GM21529 (cell line): ENCODE data around the gene MAD1L1.

Experiments used
- ATAC-seq: cut with Tn5 transposase; IDR thresholded peaks from one replicate; pipeline ENCODE4 v1.9.1; 2021; ENCODE audit not compliant: unreplicated experiment

The MAD1L1 gene

GRCh38 chr7:2141651-2142050, 91.1 kb downstream of the MAD1L1 start:
- no peak for ATAC-seq

- no peak for ATAC-seq
These were observed 91.7 kb downstream of the MAD1L1 start for GRCh38 chr7:2141021-2141410.

DNA sequence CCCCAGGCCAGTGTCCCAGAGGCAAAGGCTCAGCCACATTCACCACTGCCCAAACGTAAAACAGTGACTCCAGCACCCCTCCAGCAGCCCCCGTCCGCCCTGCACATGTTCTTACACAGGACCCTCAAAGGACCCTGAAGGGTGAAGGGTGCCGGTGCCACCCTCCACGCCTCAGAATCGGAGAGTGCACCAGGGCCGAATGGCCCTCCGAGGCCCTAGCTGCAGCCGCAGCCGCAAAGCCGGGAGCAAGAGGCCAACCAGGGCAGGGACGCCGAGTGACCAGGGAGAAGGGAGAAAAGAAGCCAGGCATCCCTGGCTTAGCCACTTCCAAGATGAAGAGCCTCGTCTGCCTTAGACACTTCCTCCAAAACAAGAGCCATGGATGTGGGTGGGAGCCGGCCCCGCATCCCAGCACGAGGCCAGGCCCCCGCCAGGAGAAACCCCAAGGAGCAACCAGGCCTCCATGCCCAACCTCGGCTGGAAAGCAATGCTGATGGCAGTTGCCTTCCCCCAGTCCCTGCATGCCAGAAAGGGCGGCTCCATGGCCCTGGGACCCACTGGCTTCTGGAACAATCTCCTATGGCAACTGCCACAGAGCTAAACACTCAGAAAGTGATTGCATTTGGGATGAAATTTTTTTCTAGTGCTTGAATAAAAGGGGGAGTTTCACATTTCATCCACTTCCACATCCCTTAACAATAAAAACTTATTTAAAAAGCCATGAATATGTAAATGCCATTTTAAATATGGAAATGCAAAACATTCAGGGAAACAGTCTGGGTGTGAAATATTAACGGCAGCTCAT, 92.3 kb downstream of the MAD1L1 start:
- ATAC-seq, result no peak

GRCh38 chr7:2139004-2139699, 93.6 kb downstream of the MAD1L1 start:
- no peak for ATAC-seq

DNA sequence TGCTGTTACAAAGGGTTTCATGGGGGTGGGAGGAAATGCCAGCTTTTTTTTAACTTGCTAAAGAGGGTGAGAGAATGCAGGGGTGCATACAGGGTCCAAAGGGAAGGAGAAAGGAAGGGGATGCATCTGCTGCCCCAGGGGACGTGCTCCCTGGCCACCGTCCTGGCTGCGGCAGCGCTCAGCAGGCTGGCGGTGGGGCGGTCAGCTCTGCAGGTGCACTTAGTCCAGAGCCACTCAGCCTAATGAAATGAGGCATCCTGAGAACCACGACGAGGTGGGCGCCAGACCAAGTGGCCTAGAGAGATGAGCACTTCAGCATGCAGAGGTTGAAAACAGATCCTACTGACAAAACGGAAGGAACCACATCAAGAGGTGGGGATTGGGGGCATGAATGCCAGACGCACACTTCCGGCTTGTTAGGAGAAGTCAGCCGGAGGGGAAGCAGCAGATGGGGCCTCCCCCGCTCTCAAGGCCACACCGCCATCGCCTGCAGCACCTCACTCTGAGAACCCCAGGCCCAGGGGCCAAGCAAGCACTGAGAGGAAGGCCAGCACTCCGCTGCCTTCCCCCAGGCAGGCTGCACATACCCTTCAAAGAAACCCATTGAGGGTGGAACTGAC, 94.5 kb downstream of the MAD1L1 start:
- peak; percentile 74 for ATAC-seq

- no peak for ATAC-seq
These were observed 98.0 kb downstream of the MAD1L1 start for GRCh38 chr7:2134740-2135139.

DNA sequence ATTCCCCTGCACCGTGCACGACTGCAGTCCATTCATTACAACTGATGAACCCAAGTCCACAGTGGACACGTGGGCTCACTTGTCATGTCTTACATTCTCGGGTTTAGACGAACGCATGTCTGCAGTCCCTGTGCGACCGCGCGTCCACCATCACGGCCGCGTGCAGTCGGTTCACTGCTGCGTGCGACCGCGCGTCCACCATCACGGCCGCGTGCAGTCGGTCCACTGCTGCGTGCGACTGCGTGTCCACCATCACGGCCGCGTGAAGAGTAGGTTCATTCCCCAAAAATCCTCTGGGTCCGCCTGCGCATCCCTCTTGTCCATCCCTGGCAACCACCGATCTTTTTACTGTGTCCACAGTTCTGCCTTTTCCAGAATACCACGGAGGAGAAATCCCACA, 100.5 kb downstream of the MAD1L1 start:
- no peak for ATAC-seq

- no peak for ATAC-seq
These were observed 100.9 kb downstream of the MAD1L1 start for GRCh38 chr7:2131800-2132199.

DNA sequence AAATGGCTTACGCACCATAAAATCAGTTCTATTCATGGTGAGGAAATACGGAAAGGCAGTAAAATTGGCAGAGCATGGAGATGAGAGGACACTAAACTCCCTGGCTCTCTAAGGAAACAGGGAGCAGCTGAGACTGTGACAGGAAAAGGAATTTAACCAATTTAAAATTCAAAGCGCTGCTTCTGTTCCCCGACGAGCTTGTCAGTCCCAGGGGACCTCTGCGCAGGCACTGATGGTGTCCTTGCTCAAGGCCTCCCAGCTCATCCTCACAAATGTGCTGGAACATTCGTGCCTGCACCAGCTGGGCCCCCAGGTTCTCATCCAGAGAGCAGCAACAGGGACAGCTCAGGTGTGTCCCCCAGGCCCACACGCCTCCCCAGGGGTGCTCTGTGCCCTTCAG, 101.4 kb downstream of the MAD1L1 start:
- ATAC-seq, result no peak

DNA sequence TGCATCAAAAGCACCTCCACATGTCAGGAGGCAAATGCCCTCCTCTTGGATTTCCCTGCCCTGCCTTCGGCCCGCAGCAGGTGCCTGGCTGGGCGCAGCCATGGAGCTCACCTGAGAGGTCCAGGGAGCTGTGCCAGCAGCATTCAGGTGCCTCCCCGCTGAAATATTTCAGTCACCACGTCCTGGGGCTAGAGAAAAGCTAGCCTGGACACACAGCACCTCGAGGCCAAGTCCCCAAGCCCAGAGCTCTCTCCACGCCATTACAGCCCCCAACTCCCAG, 102.7 kb downstream of the MAD1L1 start:
- ATAC-seq, result no peak

DNA sequence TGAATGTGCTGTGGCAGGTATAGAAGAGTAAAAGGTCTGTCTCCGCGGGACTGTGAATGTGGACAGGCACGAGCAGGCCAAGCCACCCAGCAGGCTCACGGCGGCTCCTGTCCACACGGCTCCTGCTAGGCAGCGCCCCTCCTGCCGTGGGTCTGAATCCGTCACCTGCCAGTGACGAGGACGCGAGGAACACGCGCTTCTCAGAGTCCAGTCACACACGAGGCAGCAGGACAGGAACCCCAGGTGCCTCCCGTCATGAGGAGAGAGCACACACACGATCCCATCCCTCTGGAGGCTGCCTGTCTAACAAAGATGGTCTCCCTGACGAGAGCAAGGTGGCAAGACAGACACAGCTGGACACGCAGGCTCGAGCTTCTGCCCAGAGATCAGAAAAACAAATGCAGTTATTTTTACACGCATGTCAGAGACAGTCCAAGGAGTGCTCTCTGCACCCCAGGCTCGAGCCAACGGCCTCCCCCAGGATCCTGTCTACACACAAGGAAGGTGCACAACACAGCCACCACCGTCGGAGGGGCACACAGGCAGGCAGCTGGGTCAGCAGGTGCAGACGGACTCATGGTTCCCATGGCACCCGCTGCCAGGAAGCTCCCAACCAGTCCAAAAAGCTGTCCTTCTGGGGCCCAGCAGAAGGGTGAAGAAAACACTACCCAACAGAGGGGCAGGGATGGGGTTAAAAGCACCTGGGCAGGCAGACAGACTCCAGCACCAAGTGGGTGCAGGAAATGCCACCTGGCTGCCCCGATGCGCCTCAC, 103.2 kb downstream of the MAD1L1 start:
- ATAC-seq, result no peak

DNA sequence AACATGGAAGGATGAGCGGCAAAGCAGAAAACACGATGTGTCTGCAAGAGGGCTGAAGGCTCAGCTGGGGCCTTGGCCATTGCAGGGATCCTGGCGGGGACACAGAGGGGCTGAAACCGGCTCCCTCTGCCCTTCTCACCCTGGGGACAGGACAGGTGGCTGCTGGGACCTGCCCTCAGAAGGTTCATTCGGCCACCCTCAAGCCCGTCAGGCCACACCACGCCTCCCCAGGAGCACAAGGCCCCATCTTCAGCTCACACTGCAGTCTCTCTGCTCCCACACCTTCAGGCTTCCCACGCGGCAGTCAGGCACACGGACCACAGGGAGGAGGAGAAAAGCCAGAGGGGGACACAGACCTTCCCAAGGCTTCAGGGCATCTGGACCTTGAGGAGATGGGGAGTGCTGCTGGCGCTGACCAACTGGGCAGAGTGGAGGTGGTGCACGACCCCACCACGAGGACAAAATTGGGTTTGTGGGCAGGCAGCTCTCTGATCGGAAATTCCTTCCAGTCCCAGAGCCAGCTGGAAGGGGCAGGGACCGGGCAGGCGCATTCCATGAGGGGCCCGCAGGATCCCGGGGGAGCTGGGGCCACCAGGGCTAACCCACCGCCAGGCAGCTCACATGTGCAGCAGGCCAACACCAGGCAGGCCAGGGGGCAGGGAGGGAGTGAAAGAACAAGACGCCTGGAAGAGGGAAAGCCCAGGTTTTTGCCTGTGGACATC, 104.0 kb downstream of the MAD1L1 start:
- no peak for ATAC-seq

- no peak for ATAC-seq
These were observed 106.1 kb downstream of the MAD1L1 start for GRCh38 chr7:2126621-2127020.

DNA sequence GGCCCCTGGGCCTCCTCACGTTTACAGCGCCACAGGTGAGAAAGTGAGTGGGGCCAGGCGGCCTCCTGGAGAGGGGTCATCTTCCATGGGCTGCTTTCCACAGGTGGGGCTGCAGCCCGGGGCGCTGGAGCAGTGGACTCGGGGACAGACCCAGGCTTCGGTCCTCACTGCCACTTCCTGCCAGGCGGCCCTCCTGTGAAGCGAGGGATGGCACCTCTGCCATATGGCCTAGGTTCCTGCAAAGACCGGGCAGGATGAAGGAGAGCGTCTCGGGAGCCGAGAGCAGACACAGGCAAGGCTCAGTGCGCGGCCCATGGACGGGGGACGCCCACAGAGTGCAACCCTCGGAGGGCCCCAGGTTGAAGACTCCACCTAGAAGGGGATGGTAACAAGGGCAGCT, 106.8 kb downstream of the MAD1L1 start:
- ATAC-seq, result no peak

DNA sequence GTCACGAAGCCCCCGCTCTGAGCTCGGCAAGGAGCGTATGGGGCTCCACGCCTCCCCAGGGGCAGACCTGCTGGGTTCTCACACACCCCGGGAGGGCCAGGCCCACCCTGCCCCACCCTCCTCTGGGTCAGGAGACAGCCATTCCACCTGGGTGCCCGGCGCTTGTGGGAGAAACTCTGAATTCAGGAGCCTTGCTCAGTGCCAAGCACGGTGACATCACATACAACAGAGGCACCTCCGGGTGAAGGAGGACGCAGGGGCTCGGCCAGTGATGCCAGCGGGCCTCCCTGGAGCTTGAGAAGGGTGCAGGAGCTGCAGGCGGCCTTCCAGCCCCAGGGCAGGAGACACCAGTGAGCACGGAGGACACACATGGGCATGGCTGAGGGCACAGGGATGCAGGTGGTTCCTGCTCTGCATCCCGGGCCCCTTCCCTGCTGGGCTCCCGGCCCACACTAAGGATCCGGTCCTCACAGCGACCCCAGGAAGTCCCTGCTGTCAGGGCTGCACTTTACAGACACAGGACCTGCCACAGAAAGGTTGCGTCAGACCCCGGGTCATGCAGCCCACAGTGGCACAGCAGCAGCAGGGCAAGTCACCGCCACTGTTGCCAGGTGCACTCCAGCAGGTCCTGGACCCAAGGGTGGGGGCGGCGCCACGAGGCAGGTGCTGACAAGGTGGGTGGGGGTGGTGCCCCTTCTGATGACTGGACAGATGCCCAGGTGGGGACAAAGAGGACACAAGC, 108.0 kb downstream of the MAD1L1 start:
- no peak for ATAC-seq

- ATAC-seq, result no peak
These were observed 108.8 kb downstream of the MAD1L1 start for GRCh38 chr7:2123916-2124315.

- ATAC-seq, result no peak
These were observed 109.4 kb downstream of the MAD1L1 start for GRCh38 chr7:2123360-2123759.

- ATAC-seq, result no peak
These were observed 110.1 kb downstream of the MAD1L1 start for GRCh38 chr7:2122651-2123050.

- no peak for ATAC-seq
These were observed 111.6 kb downstream of the MAD1L1 start for GRCh38 chr7:2120841-2121830.
